Keratinocyte (primary cell): ENCODE measurements around the gene DUXA. TPM values are rescaled to one million over a fixed set of nuclear protein-coding genes. Genes with fewer than 3 reads are reported as not detected.
A peak's percentile ranks its signal among the peaks of the same experiment; 100 is the strongest.

Experiments
- DNase-seq: peaks from one replicate; pipeline ENCODE4 v3.0.0-alpha.2; 2011; ENCODE audit warnings: low read depth, missing footprints, low spot score
- FAIRE-seq: peaks from 2 replicates; lab custom pipeline; 2011; peaks lifted over from hg19 to GRCh38; lab: Jason Lieb, UNC
- H2AFZ ChIP-seq: 2 replicates; pipeline ENCODE4 v1.6.0; 2012; ENCODE audit warnings: low read length, control low read depth, inconsistent platforms; ENCODE audit not compliant: control insufficient read depth
- H3K27ac ChIP-seq: 2 replicates; pipeline ENCODE4 v1.5.1; 2011; ENCODE audit warnings: low read length; ENCODE audit not compliant: control insufficient read depth, insufficient read depth
- H3K27me3 ChIP-seq: 3 replicates; pipeline ENCODE4 v1.6.0; 2011; ENCODE audit warnings: low read length; ENCODE audit not compliant: control insufficient read depth, insufficient read depth; ENCODE audit errors: extremely low read depth
- H3K36me3 ChIP-seq, 2 experiments: 2 replicates in 1 of 2; 3 replicates in 1 of 2; pipeline ENCODE4 v1.5.1; 2011; ENCODE audit warnings: low read length in 2 of 2, mild to moderate bottlenecking in 1 of 2; ENCODE audit not compliant: control insufficient read depth in 2 of 2, insufficient read depth in 2 of 2; ENCODE audit errors: extremely low read depth in 1 of 2
- H3K4me1 ChIP-seq: 3 replicates; pipeline ENCODE4 v1.5.1; 2011; ENCODE audit warnings: low read length; ENCODE audit not compliant: control insufficient read depth, insufficient read depth; ENCODE audit errors: extremely low read depth
- H3K4me2 ChIP-seq: 3 replicates; pipeline ENCODE4 v1.6.0; 2011; ENCODE audit warnings: low read depth, low read length; ENCODE audit not compliant: control insufficient read depth, insufficient read depth; ENCODE audit errors: extremely low read depth
- H3K4me3 ChIP-seq, 3 experiments: fragments of 200-600 bp in 1 of 3; sonication (generic) in 1 of 3; 2 replicates in 2 of 3; 3 replicates in 1 of 3; pipeline ENCODE4 v1.5.1; 2011 to 2016; ENCODE audit warnings: low read length in 3 of 3, mild to moderate bottlenecking in 3 of 3, control low read depth in 2 of 3, inconsistent platforms in 1 of 3, low read depth in 1 of 3, mixed read lengths in 1 of 3, mixed run types in 1 of 3, moderate library complexity in 1 of 3; ENCODE audit not compliant: control insufficient read depth in 2 of 3, insufficient read depth in 2 of 3; ENCODE audit errors: extremely low read depth in 1 of 3
- H3K79me2 ChIP-seq: 2 replicates; pipeline ENCODE4 v1.6.0; 2012; ENCODE audit warnings: low read length; ENCODE audit not compliant: control insufficient read depth, insufficient read depth
- H3K9ac ChIP-seq: 3 replicates; pipeline ENCODE4 v1.6.0; 2011; ENCODE audit warnings: low read length; ENCODE audit not compliant: control insufficient read depth, insufficient read depth; ENCODE audit errors: extremely low read depth
- H3K9me1 ChIP-seq: 3 replicates; pipeline ENCODE4 v1.6.0; 2011; ENCODE audit warnings: low read length; ENCODE audit not compliant: control insufficient read depth, insufficient read depth; ENCODE audit errors: extremely low read depth
- H3K9me3 ChIP-seq: 2 replicates; pipeline ENCODE4 v1.5.1; 2012; ENCODE audit warnings: low read depth, low read length; ENCODE audit not compliant: control insufficient read depth
- H4K20me1 ChIP-seq: 3 replicates; pipeline ENCODE4 v1.6.0; 2011; ENCODE audit warnings: low read length; ENCODE audit not compliant: control insufficient read depth, insufficient read depth; ENCODE audit errors: extremely low read depth
- EZH2 ChIP-seq: IDR thresholded peaks from one replicate; pipeline ENCODE4 v1.6.1; 2012; ENCODE audit warnings: inconsistent platforms, mild to moderate bottlenecking, low read length, moderate library complexity
- dilution Hi-C: fragments of 300-500 bp; cut with MboI; formaldehyde crosslinking; loops from one replicate; pipeline ENCODE4 v1.7.0; 2020; ENCODE audit warnings: low sequenced_read_pairs; ENCODE audit not compliant: extremely low pct_ligation_motif_present
- polyA plus RNA-seq, 5 experiments: library from polyadenylated mRNA; depleted of rRNA in 3 of 5; stranded (reverse) in 3 of 5; stranded (forward) in 1 of 5; unstranded in 1 of 5; fragments of >200 nt; gene quantifications; 1 replicate in 1 of 5; 2 replicates in 3 of 5; 3 replicates in 1 of 5; pipeline versions ENCODE4 v1.2.1 to v1.2.3, GENCODE V29; 2011 to 2012; ENCODE audit warnings: missing spikeins in 2 of 5, low read depth in 1 of 5, low replicate concordance in 1 of 5
- TF ChIP-seq, protein P1 (sequence below), 3 experiments: IDR thresholded peaks in 1 of 3; conservative IDR thresholded peaks in 1 of 3; optimal IDR thresholded peaks in 1 of 3; 2 replicates in 2 of 3; 3 replicates in 1 of 3; pipeline versions ENCODE3 to v1.5.1; 2011; ENCODE audit warnings: low read length in 3 of 3, mild to moderate bottlenecking in 3 of 3, moderate library complexity in 2 of 3, control low read depth in 1 of 3, inconsistent platforms in 1 of 3; ENCODE audit not compliant: insufficient read depth in 2 of 3; ENCODE audit errors: extremely low read depth in 1 of 3

Gene DUXA
- polyA plus RNA-seq, 1 donor (not counting 4 experiments of a cell fraction or from before 2014, with no cell fraction given): not detected

DNA sequence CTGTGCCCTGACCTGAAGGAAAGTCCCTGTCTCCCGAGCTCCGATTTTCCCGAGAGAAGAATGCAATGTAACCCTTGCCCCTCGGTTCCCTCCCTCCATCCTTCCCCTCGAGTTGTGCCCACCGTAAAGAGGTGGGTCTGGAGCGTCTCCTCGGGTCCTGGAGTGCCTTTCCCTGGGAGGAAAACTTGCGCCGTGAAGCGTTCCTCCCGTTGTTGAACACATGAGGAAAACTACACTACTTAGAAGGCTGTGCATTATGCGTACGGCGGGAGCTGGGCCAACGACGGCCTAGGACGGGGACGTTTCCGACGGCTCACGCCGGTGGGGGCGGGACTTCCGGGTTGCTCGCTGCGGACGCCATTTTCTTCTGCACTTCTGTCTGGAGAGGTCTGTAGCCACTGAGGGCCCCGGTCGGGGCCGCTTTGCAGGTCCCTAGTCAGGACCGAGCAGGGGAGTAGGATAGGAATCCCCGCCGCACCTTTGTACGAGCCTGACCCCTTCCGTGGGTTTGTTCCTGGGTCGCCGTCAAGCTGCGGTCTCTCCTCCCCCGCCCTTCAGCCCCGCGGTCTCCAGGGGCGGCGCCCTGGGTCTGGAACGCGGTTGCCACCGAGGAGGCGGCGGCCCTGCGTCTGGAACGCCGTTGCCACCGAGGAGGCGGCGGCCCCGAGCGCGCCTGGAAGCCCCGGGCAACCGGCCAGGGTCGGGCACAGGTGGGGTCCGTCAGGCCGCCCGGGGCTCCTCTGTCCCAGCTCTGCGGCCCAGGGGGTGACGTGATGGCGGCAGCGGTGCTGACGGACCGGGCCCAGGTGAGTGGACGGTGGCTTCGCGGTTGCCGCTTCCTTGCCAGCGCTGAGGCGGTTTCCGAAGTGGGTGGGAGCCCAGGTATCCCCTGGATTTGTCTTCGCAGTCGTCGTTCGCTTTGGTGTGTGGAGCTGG lies 24.1 kb upstream of the DUXA start, which contains the start of gene ZNF264:
ZNF264 (plus strand) TSS at position 360 of the 936 bp plus-strand sequence; CDS start at position 774, 414 bp downstream.
- peaks cover 2% of the 10 kb centered on the region for H4K20me1 ChIP-seq
- peak within 1 kb of the TSS; percentile 82 for H3K27ac ChIP-seq
- H3K36me3 ChIP-seq: peaks cover 8 to 18% of the 10 kb centered on the region in 2 experiments
- dilution Hi-C loops: no loop called here
- H3K9ac ChIP-seq: peak within 1 kb of the TSS; percentile 89
- peaks cover 40% of the 10 kb centered on the region for H3K79me2 ChIP-seq
- DNase-seq: no peak
- H3K27me3 ChIP-seq: no peaks in the 10 kb centered on the region
- peak within 1 kb of the TSS; percentile 97 for H2AFZ ChIP-seq
- peaks cover 10% of the 10 kb centered on the region for H3K4me1 ChIP-seq
- H3K4me2 ChIP-seq: peak within 1 kb of the TSS; percentile 78
- peak; percentile 39 for FAIRE-seq
- no peaks in the 10 kb centered on the region for H3K9me3 ChIP-seq
- H3K9me1 ChIP-seq: no peaks in the 10 kb centered on the region
- H3K4me3 ChIP-seq: peak within 1 kb of the TSS; percentile 82 to 95 (median 94)
- no peak for TF ChIP-seq EZH2
- TF ChIP-seq, protein P1, sequence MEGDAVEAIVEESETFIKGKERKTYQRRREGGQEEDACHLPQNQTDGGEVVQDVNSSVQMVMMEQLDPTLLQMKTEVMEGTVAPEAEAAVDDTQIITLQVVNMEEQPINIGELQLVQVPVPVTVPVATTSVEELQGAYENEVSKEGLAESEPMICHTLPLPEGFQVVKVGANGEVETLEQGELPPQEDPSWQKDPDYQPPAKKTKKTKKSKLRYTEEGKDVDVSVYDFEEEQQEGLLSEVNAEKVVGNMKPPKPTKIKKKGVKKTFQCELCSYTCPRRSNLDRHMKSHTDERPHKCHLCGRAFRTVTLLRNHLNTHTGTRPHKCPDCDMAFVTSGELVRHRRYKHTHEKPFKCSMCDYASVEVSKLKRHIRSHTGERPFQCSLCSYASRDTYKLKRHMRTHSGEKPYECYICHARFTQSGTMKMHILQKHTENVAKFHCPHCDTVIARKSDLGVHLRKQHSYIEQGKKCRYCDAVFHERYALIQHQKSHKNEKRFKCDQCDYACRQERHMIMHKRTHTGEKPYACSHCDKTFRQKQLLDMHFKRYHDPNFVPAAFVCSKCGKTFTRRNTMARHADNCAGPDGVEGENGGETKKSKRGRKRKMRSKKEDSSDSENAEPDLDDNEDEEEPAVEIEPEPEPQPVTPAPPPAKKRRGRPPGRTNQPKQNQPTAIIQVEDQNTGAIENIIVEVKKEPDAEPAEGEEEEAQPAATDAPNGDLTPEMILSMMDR (optimal IDR thresholded peaks at IDR 0.05 in 1 of 3, IDR thresholded peaks at IDR 0.05 in 1 of 3, conservative IDR thresholded peaks at IDR 0.05 in 1 of 3; ENCODE audit: extremely low read depth in 1 of 3, insufficient read depth in 2 of 3, low read length in 3 of 3): peak in 1 of 3 experiments; percentile 13

GRCh38 chr19:57190301-57190700 lies 23.0 kb upstream of the DUXA start:
- no peak overlapping the region for H3K27ac ChIP-seq
- H3K4me2 ChIP-seq: no peak overlapping the region
- no peak overlapping the region for H3K4me3 ChIP-seq
- dilution Hi-C loops: no loop called here
- H3K9me3 ChIP-seq: no peaks in the 10 kb centered on the region
- H3K36me3 ChIP-seq: peaks cover 2 to 18% of the 10 kb centered on the region in 2 experiments
- peaks cover 2% of the 10 kb centered on the region for H4K20me1 ChIP-seq
- peaks cover 10% of the 10 kb centered on the region for H3K4me1 ChIP-seq
- no peak for DNase-seq
- H3K79me2 ChIP-seq: peaks cover 40% of the 10 kb centered on the region
- no peak overlapping the region for H3K9ac ChIP-seq
- H2AFZ ChIP-seq: no peak overlapping the region
- no peaks in the 10 kb centered on the region for H3K27me3 ChIP-seq
- FAIRE-seq: no peak
- no peaks in the 10 kb centered on the region for H3K9me1 ChIP-seq
- TF ChIP-seq, protein P1 (optimal IDR thresholded peaks at IDR 0.05 in 1 of 3, IDR thresholded peaks at IDR 0.05 in 1 of 3, conservative IDR thresholded peaks at IDR 0.05 in 1 of 3; ENCODE audit: extremely low read depth in 1 of 3, insufficient read depth in 2 of 3, low read length in 3 of 3): no peak
